GM21528 (cell line): ENCODE measurements around the gene CD2BP2.
"Not testable (repeated sequence)": the region's sequence is repeated elsewhere in the genome, so short reads cannot be mapped to it uniquely, and the experiment has no call there.

ENCODE experiments used
- ATAC-seq: cut with Tn5 transposase; IDR thresholded peaks from one replicate; pipeline ENCODE4 v1.9.1; 2021; ENCODE audit warnings: mild to moderate bottlenecking, moderate library complexity; ENCODE audit not compliant: unreplicated experiment, low FRiP score

The CD2BP2 gene

DNA sequence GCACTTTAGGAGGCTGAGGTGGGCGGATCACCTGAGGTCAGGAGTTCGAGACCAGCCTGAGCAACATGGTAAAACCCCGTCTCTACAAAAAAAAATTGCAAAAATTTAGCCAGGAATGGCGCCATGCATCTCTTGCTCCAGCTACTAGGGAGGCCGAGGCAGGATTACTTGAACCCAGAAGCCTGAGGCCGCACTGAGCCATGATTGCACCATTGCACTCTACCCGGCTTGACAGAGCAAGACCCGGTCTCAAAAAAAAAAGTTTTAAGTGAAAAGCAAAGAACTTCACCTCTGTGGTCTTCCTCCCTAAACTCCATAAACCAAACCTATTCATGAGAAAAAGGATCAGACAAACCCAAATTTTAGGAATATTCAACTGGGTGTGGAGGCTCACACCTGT lies 7.0 kb downstream of the CD2BP2 start:
- no peak for ATAC-seq

DNA sequence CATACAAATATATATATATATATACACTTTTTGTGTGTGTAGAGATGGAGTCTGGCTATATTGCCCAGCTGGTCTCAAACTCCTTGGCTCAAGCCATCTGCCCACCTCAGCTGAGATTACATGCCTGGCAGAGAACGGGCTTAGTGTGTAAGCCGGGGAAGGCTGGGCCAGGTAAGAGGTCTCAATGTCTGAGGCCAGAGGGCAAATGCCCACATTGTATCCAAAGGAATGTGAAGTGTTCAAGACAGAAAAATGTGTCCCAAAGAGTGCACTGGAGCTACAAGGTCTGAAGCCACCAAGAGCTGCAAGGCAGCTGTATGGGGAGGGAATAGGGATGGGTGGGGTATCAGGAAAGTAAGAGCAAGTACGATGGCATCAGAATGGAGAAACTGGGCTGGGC lies 8.8 kb downstream of the CD2BP2 start:
- ATAC-seq: no peak

DNA sequence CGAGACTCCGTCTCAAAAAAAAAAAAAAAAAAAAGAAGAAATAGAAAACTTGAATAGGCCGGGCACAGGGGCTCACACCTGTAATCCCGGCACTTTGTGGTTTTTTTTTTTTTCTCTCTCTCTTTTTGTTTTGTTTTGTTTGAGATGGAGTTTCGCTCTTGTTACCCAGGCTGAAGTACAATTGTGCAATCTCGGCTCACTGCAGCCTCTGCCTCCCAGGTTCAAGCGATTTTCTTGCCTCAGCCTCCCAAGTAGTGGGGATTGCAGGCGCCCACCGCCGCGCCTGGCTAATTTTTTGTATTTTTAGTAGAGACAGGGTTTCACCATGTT lies 11.7 kb downstream of the CD2BP2 start:
- ATAC-seq: not testable (repeated sequence)

DNA sequence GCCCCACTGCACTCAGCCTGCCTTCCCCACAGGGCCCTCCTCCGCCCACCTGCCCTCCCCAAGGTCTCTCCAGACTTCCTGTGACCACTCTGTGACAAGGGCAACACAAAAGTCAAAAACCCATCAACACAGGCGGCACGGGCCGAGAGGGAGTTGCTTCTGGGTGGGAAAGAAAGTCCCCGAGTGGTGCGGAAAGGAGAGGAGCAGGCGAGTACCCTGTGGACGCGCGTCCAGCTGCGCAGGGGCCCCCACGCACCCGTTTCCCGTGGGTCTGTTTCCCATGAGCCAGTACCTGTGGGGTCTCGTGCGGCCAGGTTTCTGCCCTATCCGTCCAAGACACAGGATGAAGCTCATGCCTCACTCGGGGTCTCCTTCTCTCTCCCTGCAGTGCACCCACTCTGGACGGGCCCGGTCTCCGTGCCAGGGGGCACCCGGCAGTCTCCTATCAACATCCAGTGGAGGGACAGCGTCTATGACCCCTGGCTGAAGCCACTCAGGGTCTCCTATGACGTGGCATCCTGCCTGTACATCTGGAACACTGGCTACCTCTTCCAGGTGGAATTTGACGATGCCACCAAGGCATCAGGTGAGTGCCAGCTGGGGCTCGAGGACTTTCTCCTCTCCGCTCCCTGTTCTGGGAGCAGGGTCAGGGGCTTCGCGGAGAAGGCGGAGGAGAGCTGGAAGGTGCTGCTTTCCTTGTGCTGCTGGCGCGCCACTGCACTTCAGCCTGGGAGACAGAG lies 12.2 kb downstream of the CD2BP2 start:
- no peak for ATAC-seq

DNA sequence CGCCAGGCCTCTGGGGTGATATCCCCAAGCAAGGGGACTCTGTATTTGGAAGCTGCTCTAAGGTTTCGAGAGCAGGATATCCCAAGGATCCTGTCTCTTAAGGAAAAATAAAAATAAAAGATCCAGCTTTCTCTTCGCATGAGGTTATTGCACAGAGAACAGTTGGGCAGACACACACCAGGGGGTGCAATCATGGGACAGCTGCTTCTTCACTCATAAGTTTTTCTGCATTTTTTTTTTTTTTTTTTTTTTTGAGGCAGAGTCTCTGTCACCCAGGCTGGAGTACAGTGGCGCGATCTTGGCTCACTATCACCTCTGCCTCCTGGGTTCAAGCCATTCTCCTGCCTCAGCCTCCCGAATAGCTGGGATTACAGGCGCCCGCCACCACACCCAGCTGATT lies 13.1 kb downstream of the CD2BP2 start:
- not testable (repeated sequence) for ATAC-seq

DNA sequence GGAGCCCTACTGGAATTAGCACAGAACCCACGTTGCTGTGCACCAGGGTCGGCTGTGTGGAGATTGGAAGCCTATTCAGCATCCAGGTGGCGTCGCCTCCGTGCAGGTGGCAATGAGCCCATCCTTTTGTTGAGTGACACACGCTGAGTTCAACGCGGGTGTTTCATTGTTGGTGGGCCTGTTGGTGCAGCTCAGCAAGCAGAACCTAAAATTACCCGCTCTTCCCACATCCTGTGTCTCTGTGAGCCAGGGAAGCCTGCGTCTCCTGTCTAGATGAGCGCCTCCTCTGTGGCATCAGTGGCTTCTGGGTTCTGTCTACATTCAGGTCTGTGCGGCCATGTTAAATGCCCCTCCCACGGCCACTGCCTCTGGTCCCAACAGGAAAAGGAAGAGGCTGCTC lies 14.5 kb downstream of the CD2BP2 start:
- no peak for ATAC-seq

DNA sequence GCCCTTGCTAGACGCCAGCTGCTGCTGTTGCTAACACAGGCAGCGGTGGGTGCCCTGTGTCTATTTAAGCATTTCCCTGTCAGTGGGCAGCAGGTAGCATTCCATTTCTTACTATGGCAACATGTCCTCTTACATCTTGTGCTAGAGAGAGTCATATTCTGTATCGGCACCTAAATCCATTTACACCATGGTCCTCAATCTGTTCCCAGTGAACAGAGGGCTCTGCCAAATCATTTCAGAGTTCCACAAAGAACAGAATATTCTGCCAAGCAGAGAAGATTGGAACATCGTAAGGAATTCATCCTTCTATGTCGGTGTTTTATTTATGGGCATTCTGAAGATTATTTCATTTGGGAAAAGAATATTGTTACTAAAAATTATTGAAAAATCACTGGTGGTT lies 16.4 kb downstream of the CD2BP2 start:
- ATAC-seq: not testable (repeated sequence)

DNA sequence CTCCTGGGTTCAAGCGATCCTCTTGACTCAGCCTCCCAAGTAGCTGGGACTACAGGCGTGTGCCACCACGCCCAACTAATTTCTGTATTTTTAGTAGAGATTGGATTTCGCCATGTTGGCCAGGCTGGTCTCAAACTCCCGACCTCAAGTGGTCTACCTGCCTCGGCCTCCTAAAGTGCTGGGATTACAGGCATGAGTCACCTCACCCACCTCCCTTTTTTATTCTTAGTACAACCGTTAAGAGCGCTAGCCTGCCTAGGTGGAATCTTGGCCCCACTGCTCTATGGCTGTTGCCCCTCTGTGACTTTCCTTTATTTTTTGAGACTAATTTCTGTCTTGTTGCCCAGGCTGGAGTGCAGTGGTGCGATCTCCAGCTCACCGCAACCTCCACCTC lies 17.1 kb downstream of the CD2BP2 start:
- not testable (repeated sequence) for ATAC-seq

DNA sequence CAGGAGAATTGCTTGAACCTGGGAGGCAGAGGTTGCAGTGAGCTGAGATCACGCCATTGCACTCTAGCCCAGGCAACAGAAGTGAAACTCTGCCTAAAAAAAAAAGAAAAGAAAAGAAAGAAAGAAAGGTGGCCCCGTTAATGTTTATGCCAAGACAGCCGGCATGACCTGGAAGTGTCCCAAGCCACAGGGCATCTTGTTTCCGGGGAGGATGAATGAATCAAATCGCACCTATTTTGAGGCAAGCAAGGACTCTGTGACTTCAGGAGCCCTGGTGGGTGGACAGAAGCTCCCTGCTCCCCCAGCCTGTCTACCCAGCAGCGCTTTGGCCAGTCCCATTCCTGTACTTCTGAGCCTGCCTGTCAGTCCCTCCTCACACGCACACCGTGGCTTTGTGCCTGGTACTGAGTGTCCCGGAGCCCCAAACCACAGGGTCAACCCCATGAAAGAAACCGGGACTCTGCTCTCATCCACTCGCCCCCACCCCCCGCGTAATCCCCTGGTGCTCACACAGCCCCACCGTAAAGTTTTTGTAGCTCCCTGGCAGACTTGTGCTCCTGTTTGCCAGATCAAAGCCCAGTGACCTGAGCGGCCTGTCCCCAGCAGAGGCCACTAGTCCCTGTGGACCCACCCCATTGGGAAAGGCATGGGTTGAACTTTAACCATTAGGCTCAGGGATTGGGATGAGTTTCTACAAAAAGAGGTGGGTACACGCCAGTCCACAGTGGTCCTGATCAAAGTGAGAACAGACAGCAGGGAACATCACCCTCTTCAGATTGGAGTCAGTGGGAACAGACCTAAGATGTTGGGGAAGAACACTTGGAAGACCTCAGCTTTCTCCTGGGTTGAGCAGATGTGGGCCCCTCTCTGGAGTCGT lies 19.3 kb downstream of the CD2BP2 start:
- ATAC-seq: peak; percentile 26

DNA sequence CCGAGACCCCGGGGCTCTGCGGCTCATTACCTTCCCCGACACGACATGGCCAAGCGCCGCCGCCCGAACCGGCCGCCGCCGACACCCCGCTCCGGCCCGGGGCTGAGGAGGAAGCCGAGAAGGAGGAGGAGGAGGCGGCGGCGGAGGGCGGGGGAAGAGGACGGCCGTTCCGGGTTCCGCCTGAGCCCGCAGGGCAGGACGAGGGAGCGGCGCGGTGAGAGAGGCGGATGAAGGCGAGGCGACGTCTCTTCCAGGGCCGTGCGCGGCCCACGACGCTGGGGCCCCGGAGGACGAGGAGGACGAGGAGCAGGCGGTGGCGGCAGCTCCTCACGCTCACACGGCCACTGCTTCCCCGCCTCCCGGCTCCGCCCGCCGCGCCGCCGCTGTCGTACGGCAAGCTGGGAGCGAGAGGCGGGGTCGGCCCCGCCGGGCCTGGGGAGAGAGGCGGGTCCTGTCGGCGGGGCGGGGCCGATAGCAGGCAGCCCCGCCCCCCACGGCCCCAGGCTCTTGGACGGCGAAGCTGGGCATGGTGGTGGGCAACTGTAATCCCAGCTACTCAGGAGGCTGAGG lies 20.0 kb downstream of the CD2BP2 start:
- peak; percentile 69 for ATAC-seq

DNA sequence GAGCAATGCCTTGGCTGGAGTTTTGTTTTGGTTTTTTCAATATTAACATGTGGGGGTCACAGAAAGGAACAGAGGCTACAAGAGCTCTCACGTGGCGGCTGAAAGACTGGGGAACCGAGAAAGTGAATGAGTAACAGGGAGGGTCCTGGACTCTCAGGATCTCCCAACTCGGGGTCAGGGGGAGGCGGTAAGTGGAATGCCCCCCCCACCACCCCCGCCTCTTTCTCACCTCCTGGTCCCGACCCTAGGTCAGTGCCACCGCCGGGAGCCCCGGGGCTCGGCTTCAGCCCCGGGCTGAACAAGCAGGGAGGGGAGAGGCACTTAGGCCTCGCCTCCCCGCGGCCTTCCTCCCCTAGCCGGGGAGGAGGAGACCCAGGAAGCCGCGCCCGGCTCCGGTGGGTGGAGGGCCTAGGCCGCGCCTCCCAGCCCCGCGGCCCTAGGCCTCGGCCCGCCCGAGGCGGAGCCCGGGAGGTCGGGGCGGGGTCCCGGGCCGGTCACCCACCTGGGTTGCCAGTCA lies 20.6 kb downstream of the CD2BP2 start:
- peak; percentile 79 for ATAC-seq

DNA sequence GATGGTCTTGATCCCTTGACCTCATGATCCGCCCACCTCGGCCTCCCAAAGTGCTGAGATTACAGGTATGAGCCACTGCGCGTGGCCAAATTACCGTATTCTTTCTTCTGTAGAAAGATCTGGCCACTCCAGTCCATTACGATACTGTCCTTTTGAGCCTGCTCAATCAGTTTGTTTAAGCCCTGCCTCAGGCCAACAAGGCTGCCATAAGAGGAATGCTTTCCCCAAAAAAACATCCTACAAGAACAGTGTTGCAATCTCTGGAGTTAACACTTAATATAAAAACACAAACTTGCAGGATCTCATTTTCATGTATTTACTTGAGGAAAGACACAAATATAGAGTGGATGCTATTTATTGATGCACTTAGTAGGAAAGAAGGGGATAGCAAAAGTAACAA lies 30.9 kb downstream of the CD2BP2 start:
- ATAC-seq: not testable (repeated sequence)

DNA sequence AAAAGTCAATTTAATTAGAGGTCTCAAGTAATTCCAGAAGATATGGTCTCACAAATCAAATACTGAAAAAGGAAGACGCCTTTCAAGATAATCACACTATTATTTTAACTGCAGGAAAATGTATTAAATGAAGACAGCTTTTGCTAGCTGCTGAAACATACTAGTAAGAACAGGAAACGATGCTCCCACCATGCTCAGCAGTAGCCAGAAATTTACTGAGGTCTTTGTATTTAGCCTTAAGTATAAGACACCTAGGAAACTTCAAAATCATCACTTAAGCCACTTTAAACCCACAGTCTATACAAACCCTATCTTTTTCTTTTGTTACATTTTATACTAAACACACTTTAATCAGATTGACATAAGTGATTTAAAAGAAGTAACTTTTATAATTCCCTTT lies 36.5 kb downstream of the CD2BP2 start:
- ATAC-seq: not testable (repeated sequence)

DNA sequence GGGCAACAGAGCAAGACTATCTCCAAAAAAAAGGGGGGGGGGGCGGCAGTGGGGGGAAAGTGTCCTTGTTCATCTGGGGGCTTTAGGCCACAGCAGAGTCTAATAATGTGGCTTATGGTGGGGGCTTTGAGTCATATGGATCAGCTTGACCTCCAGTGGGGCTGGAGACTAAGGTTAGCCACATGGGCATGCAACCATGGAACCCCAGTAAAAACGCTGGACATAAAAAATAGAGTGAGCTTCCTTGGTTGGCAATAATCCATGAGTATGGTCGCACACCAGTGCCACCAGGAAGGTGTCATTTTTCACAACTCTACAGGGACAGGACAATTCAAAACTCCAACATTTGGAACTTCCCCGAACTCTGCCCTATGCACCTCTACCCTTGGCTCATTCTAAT lies 44.2 kb downstream of the CD2BP2 start:
- ATAC-seq: not testable (repeated sequence)

DNA sequence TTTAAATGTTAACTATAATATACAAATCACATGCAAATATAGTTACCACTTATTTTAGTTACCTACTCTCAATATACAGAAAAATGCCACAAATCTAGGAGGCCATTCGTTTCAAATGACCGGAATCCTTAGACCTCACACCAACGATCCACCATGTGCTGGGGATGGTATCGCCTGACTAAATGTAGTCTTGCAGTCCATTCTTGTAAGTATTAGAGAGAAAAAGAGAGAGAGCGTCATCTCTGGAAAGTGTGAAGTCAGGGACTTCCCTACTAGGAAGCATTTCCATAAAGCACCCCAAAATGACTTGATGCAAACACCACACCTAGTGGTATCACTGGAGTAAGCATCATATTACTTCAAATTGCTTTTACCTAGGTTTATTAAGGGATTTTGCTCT lies 45.9 kb downstream of the CD2BP2 start:
- not testable (repeated sequence) for ATAC-seq
